HepG2 (cell line): ENCODE data around the gene SRSF10. TPM values are rescaled to one million over a fixed set of nuclear protein-coding genes. Genes with fewer than 3 reads are reported as not detected.
A peak's percentile ranks its signal among the peaks of the same experiment; 100 is the strongest.

Experiments
- ATAC-seq: fragments of 200-7000 bp; cut with Tn5 transposase; 3 replicates; pipeline ENCODE4 v1.9.1; 2020; ENCODE audit warnings: mild to moderate bottlenecking, moderate library complexity
- BruUV-seq: library from RNA; stranded (reverse); fragments of 400-500 nt; replicated peaks from 2 replicates; lab custom pipeline; 2021; lab: Mats Ljungman, UMichigan
- CTCF ChIA-PET: fragments of 300-600 bp; formaldehyde crosslinking; extraction: SDS; loops from one replicate; lab custom pipeline; 2021; ENCODE audit warnings: low total read pairs, inconsistent platforms, low intra/inter-chr PET ratio; lab: Yijun Ruan, JAX
- POLR2A ChIA-PET: fragments of 350-600 bp; sonication (Branson Sonifier 250); formaldehyde crosslinking; loops from one replicate; lab custom pipeline; 2020; ENCODE audit warnings: antibody characterized with exemption, inconsistent platforms; lab: Yijun Ruan, JAX
- DNase-seq: peaks from one replicate; pipeline ENCODE4 v3.0.0-alpha.2; 2015; ENCODE audit warnings: low spot score
- FAIRE-seq: peaks from 3 replicates; lab custom pipeline; 2011; peaks lifted over from hg19 to GRCh38; lab: Jason Lieb, UNC
- H2AFZ ChIP-seq: one replicate; pipeline ENCODE4 v1.6.1; 2011; ENCODE audit warnings: low read length, inconsistent platforms
- H3K27ac ChIP-seq: fragments of 300-600 bp; 3 replicates; pipeline ENCODE4 v1.8.0; 2011; ENCODE audit warnings: mixed run types, mild to moderate bottlenecking, mixed read lengths, low read length, inconsistent platforms; ENCODE audit not compliant: insufficient read depth; ENCODE audit errors: extremely low read length
- H3K27me3 ChIP-seq, 2 experiments: fragments of 200-600 bp in 1 of 2; 2 replicates in 1 of 2; 3 replicates in 1 of 2; pipeline versions ENCODE4 v1.6.0 to v1.8.0; 2011; ENCODE audit warnings: low read length in 2 of 2, mild to moderate bottlenecking in 2 of 2, moderate library complexity in 2 of 2, inconsistent platforms in 1 of 2; ENCODE audit not compliant: insufficient read depth in 2 of 2, control insufficient read depth in 1 of 2
- H3K36me3 ChIP-seq, 2 experiments: fragments of 200-600 bp in 1 of 2; replicated peaks in 1 of 2; 2 replicates in 1 of 2; 3 replicates in 1 of 2; pipeline versions ENCODE4 v1.5.1 to v1.8.0; 2011; ENCODE audit warnings: low read length in 2 of 2, inconsistent platforms in 1 of 2; ENCODE audit not compliant: insufficient read depth in 2 of 2, control insufficient read depth in 1 of 2
- H3K4me1 ChIP-seq: 2 replicates; pipeline ENCODE4 v1.5.1; 2012; ENCODE audit warnings: low read length, inconsistent platforms; ENCODE audit not compliant: insufficient read depth
- H3K4me2 ChIP-seq: 2 replicates; pipeline ENCODE4 v1.6.0; 2011; ENCODE audit warnings: low read depth, low read length, inconsistent platforms
- H3K4me3 ChIP-seq, 3 experiments: fragments of 200-600 bp in 1 of 3; sonication (generic), shearing (Covaris generic) in 1 of 3; replicated peaks in 1 of 3; 2 replicates each; pipeline ENCODE4 v1.5.1; 2011 to 2016; ENCODE audit warnings: low read length in 3 of 3, inconsistent platforms in 2 of 3, low read depth in 2 of 3, mild to moderate bottlenecking in 2 of 3, control low read depth in 1 of 3, mixed read lengths in 1 of 3; ENCODE audit not compliant: insufficient read depth in 1 of 3
- H3K79me2 ChIP-seq: one replicate; pipeline ENCODE4 v1.6.1; 2011; ENCODE audit warnings: low read length, inconsistent platforms; ENCODE audit not compliant: insufficient read depth
- H3K9ac ChIP-seq: 2 replicates; pipeline ENCODE4 v1.6.0; 2011; ENCODE audit warnings: mild to moderate bottlenecking, low read depth, low read length, inconsistent platforms; ENCODE audit not compliant: insufficient read depth
- H3K9me3 ChIP-seq: 2 replicates; pipeline ENCODE4 v1.5.1; 2012; ENCODE audit warnings: mild to moderate bottlenecking, low read length
- H4K20me1 ChIP-seq: 2 replicates; pipeline ENCODE4 v1.6.0; 2011; ENCODE audit warnings: inconsistent platforms, mild to moderate bottlenecking, low read length, moderate library complexity; ENCODE audit not compliant: insufficient read depth
- ATF4 ChIP-seq, 2 experiments: fragments of 450-650 bp in 1 of 2; sonication (generic) in 1 of 2; formaldehyde crosslinking; IDR thresholded peaks; 2 replicates each; pipeline versions ENCODE4 v1.5.0 to v1.8.0; 2020 to 2022; ENCODE audit warnings: mild to moderate bottlenecking in 1 of 2, missing genetic modification reagents in 1 of 2
- EHMT2 ChIP-seq: fragments of 200-600 bp; sonication (generic); IDR thresholded peaks from 2 replicates; pipeline ENCODE4 v1.7.0; 2017; ENCODE audit warnings: antibody characterized with exemption, low read depth, low read length, borderline replicate concordance
- FOXP1 ChIP-seq, 2 experiments: fragments of 450-650 bp in 1 of 2; IDR thresholded peaks; 2 replicates each; pipeline ENCODE4 v1.6.1; 2017 to 2018; ENCODE audit warnings: antibody characterized with exemption in 1 of 2
- HOXA5 ChIP-seq: sonication (generic); formaldehyde crosslinking; IDR thresholded peaks from 2 replicates; pipeline ENCODE4 v1.4.0; 2020; ENCODE audit warnings: missing genetic modification reagents
- POLR2AphosphoS2 ChIP-seq: IDR thresholded peaks from 2 replicates; pipeline ENCODE4 v1.6.1; 2011; ENCODE audit warnings: low read depth, low read length, improper control_type of control experiment
- TRIM22 ChIP-seq: fragments of 450-650 bp; IDR thresholded peaks from 2 replicates; pipeline ENCODE4 v1.6.1; 2017
- ZMYM3 ChIP-seq: sonication (generic); formaldehyde crosslinking; IDR thresholded peaks from 2 replicates; pipeline ENCODE4 v1.5.1; 2020; ENCODE audit warnings: mild to moderate bottlenecking, missing genetic modification reagents
- ZNF121 ChIP-seq: sonication (generic); formaldehyde crosslinking; IDR thresholded peaks from 2 replicates; pipeline ENCODE4 v1.5.0; 2020; ENCODE audit warnings: mild to moderate bottlenecking, missing genetic modification reagents
- ZNF431 ChIP-seq: sonication (generic); formaldehyde crosslinking; IDR thresholded peaks from 2 replicates; pipeline ENCODE4 v1.9.0; 2022; ENCODE audit warnings: missing genetic modification reagents, low read depth, mild to moderate bottlenecking, borderline replicate concordance
- ZNF75D ChIP-seq: sonication (generic); formaldehyde crosslinking; IDR thresholded peaks from 2 replicates; pipeline ENCODE4 v1.8.1; 2023; ENCODE audit warnings: missing genetic modification reagents, mild to moderate bottlenecking, borderline replicate concordance
- ZNF770 ChIP-seq: sonication (generic); formaldehyde crosslinking; IDR thresholded peaks from 2 replicates; pipeline ENCODE4 v1.5.0; 2020; ENCODE audit warnings: mild to moderate bottlenecking, missing genetic modification reagents
- WGBS: methylation state at CpG from one replicate; pipeline ENCODE4 v1.1.6; 2017; ENCODE audit warnings: low lambda C conversion rate; 5-methylcytosine and 5-hydroxymethylcytosine counted together
- in situ Hi-C: cut with HindIII; loops from 2 replicates; pipeline ENCODE4 v1.10.0; 2017; ENCODE audit warnings: low pct_unique_long_range_greater_than_20kb; ENCODE audit not compliant: extremely low pct_ligation_motif_present
- intact Hi-C: fragments of 100-400 bp; cut with micrococcal nuclease; formaldehyde crosslinking; loops from one replicate; pipeline ENCODE4 v1.10.0; 2022; ENCODE audit not compliant: unreplicated experiment
- polyA plus RNA-seq, 8 experiments: library from polyadenylated mRNA; depleted of rRNA in 3 of 8; stranded (reverse) in 7 of 8; unstranded in 1 of 8; fragments of >200 nt; fragmentation: Illumina TruSeq in 4 of 8; extraction: Trizol in 4 of 8; gene quantifications; 2 replicates each; pipeline versions ENCODE4 v1.2.1 to v1.2.3, GENCODE V29; 2011 to 2016; ENCODE audit warnings: low read depth in 4 of 8, missing spikeins in 1 of 8, mixed read lengths in 1 of 8; ENCODE audit not compliant: insufficient read depth in 1 of 8
- total RNA-seq, 5 experiments: library from RNA; depleted of rRNA; stranded (reverse); fragments of >200 nt; fragmentation: Illumina TruSeq; extraction: Trizol; gene quantifications; 2 replicates each; pipeline ENCODE4 v1.2.3, GENCODE V29; 2016; ENCODE audit warnings: low read depth in 1 of 5

The SRSF10 gene
- total and polyA plus RNA-seq, 2 of the 13 experiments (the other 11 are each of a cell fraction or from before 2014, with no cell fraction given) = 126 to 186 TPM

- TF ChIP-seq HOXA5 (CRISPR knock-in tag) = no peak
- no peak for TF ChIP-seq EHMT2
- no peak for TF ChIP-seq TRIM22
- TF ChIP-seq FOXP1 (IDR thresholded peaks at IDR 0.05) = no peak
- no peak for TF ChIP-seq FOXP1 (CRISPR knock-in tag; IDR thresholded peaks at IDR 0.05)
- TF ChIP-seq POLR2AphosphoS2 = no peak
These were observed 27.0 kb upstream of the SRSF10 start (continued) for GRCh38 chr1:24007079-24007478.

GRCh38 chr1:24005163-24005562 is 25.0 kb upstream of the SRSF10 start:
- CTCF ChIA-PET = no interaction called here
- POLR2A ChIA-PET = interaction anchor here (0.9 to 4.0 kb wide), 2 partner anchors 14 to 16 kb away, joined by 4 to 63 read pairs; no protein-coding TSS in a partner anchor
- no peak for ATAC-seq

More at GRCh38 chr1:24005163-24005562, 25.0 kb upstream of the SRSF10 start:
- Histone ChIP-seq H3K4me2 (no peak overlapping the region), H4K20me1 (no peaks in the 10 kb centered on the region), H3K4me1 (peaks cover 83% of the 10 kb centered on the region), H3K4me3 (no peak overlapping the region), H3K9ac (no peak overlapping the region), H3K36me3 (no peaks in the 10 kb centered on the region), H2AFZ (no peak overlapping the region), H3K9me3 (no peaks in the 10 kb centered on the region), H3K79me2 (no peaks in the 10 kb centered on the region), H3K27me3 (no peaks in the 10 kb centered on the region)
- in situ Hi-C loops = no loop called here
- intact Hi-C loops = no loop called here
- FAIRE-seq = no peak
- WGBS = 93% methylated on average over 3 of the region's 3 CpGs
- no peak for DNase-seq
- TF ChIP-seq ZMYM3 (CRISPR knock-in tag) (0 out of 2 replicates have a peak, but pooled peaks have one; percentile 22), ZNF770 (CRISPR knock-in tag) (peak; percentile 62; the same call in 1 of the 2 replicates), ZNF75D (CRISPR knock-in tag) (no peak), ZNF121 (peak; percentile 82), ATF4 (CRISPR knock-in tag; IDR thresholded peaks at IDR 0.05) (no peak), ZNF431 (CRISPR knock-in tag) (no peak)
- TF ChIP-seq, all 625 proteins: peak for 3
- H3K27ac ChIP-seq = no peak overlapping the region
- BruUV-seq = no TSS peak
